B cell (primary cell): ENCODE data around the gene MPLKIP. TPM values are rescaled to one million over a fixed set of nuclear protein-coding genes. Genes with fewer than 3 reads are reported as not detected.

ENCODE experiments used
- ATAC-seq: fragments of 200-7000 bp; cut with Tn5 transposase; one replicate; pipeline ENCODE4 v1.10.0; 2021; ENCODE audit warnings: low read depth, mild to moderate bottlenecking, moderate number of reproducible peaks, moderate library complexity
- CTCF ChIA-PET: fragments of 350-600 bp; sonication (Branson Sonifier 250); formaldehyde crosslinking; loops from one replicate; lab custom pipeline; 2021; ENCODE audit warnings: antibody characterized with exemption, inconsistent platforms; lab: Charles Lee
- POLR2A ChIA-PET: fragments of 350-600 bp; sonication (Branson Sonifier 250); formaldehyde crosslinking; loops from one replicate; lab custom pipeline; 2021; ENCODE audit warnings: antibody characterized with exemption; lab: Charles Lee
- DNase-seq: peaks from one replicate; pipeline ENCODE4 v3.0.0; 2013
- H2AFZ ChIP-seq: 2 replicates; pipeline ENCODE4 v1.6.1; 2012; ENCODE audit warnings: mild to moderate bottlenecking, low read depth, low read length; ENCODE audit not compliant: insufficient read depth, poor library complexity, severe bottlenecking
- H3K27ac ChIP-seq, 2 donors: 1 replicate in 1 of 2; 2 replicates in 1 of 2; pipeline ENCODE4 v1.5.1; 2012 to 2013; ENCODE audit warnings: low read length in 2 of 2, mild to moderate bottlenecking in 2 of 2, moderate library complexity in 1 of 2
- H3K27me3 ChIP-seq, 4 experiments: fragments of 200-600 bp in 1 of 4; sonication (generic) in 1 of 4; replicated peaks in 1 of 4; 1 replicate in 2 of 4; 2 replicates in 2 of 4; pipeline versions ENCODE4 v1.6.1 to v1.7.0; 2013 to 2016; ENCODE audit warnings: low read length in 3 of 4, mild to moderate bottlenecking in 2 of 4, mixed read lengths in 1 of 4, moderate library complexity in 1 of 4; ENCODE audit not compliant: insufficient read depth in 4 of 4, control insufficient read depth in 3 of 4; ENCODE audit errors: control extremely low read depth in 1 of 4
- H3K36me3 ChIP-seq, 2 experiments: replicated peaks in 1 of 2; 1 replicate in 1 of 2; 2 replicates in 1 of 2; pipeline versions ENCODE4 v1.6.1 to v1.7.1; 2013; ENCODE audit warnings: low read length in 1 of 2; ENCODE audit not compliant: insufficient read depth in 2 of 2, control insufficient read depth in 1 of 2; ENCODE audit errors: control extremely low read depth in 1 of 2, extremely low read depth in 1 of 2
- H3K4me1 ChIP-seq, 2 donors: fragments of 200-600 bp in 1 of 2; sonication (generic) in 1 of 2; 1 replicate in 1 of 2; 2 replicates in 1 of 2; pipeline versions ENCODE4 v1.5.1 to v1.6.1; 2013 to 2017; ENCODE audit warnings: low read length in 2 of 2; ENCODE audit not compliant: control insufficient read depth in 2 of 2, insufficient read depth in 2 of 2
- H3K4me2 ChIP-seq: replicated peaks from 2 replicates; pipeline ENCODE3; 2012; ENCODE audit warnings: mild to moderate bottlenecking, low read depth, low read length; ENCODE audit not compliant: poor library complexity, severe bottlenecking
- H3K4me3 ChIP-seq, 5 experiments: fragments of 200-600 bp in 1 of 5; sonication (generic) in 1 of 5; 1 replicate in 3 of 5; 2 replicates in 2 of 5; pipeline versions ENCODE4 v1.5.1 to v1.7.0; 2011 to 2016; ENCODE audit warnings: low read length in 4 of 5, mild to moderate bottlenecking in 4 of 5, low read depth in 2 of 5, control low read depth in 1 of 5, moderate library complexity in 1 of 5; ENCODE audit not compliant: insufficient read depth in 1 of 5; ENCODE audit errors: control extremely low read depth in 1 of 5, extremely low read depth in 1 of 5
- H3K79me2 ChIP-seq: fragments of 200-600 bp; sonication (generic); one replicate; pipeline ENCODE4 v1.6.0; 2016; ENCODE audit warnings: low read length; ENCODE audit not compliant: control insufficient read depth, insufficient read depth
- H3K9ac ChIP-seq: fragments of 200-600 bp; sonication (generic); 2 replicates; pipeline ENCODE4 v1.6.1; 2017; ENCODE audit warnings: mild to moderate bottlenecking, low read length, moderate library complexity
- H3K9me3 ChIP-seq, 3 donors: one replicate each; pipeline versions ENCODE4 v1.6.1 to v1.7.1; 2013; ENCODE audit warnings: low read length in 2 of 3; ENCODE audit not compliant: control insufficient read depth in 2 of 3, insufficient read depth in 1 of 3; ENCODE audit errors: control extremely low read depth in 1 of 3
- H4K20me1 ChIP-seq: 2 replicates; pipeline ENCODE4 v1.6.0; 2012; ENCODE audit warnings: mild to moderate bottlenecking, low read length; ENCODE audit not compliant: insufficient read depth, control insufficient read depth, poor library complexity, severe bottlenecking
- H3K27ac Mint-ChIP-seq: one replicate; pipeline ENCODE4 v1.8.0; 2021; ENCODE audit warnings: mixed read lengths
- H3K27me3 Mint-ChIP-seq: one replicate; pipeline ENCODE4 v1.8.0; 2021; ENCODE audit warnings: mixed read lengths
- H3K4me1 Mint-ChIP-seq: one replicate; pipeline ENCODE4 v1.8.0; 2021; ENCODE audit warnings: mixed read lengths
- H3K4me3 Mint-ChIP-seq: one replicate; pipeline ENCODE4 v1.8.0; 2021; ENCODE audit warnings: mixed read lengths
- H3K9me3 Mint-ChIP-seq: one replicate; pipeline ENCODE4 v1.8.0; 2022; ENCODE audit warnings: mixed read lengths; ENCODE audit not compliant: insufficient read depth
- CTCF ChIP-seq: fragments of 200-600 bp; IDR thresholded peaks from one replicate; pipeline ENCODE4 v1.8.0; 2022; ENCODE audit warnings: antibody characterized with exemption, mild to moderate bottlenecking
- EZH2 ChIP-seq: IDR thresholded peaks from 2 replicates; pipeline ENCODE4 v1.6.1; 2012; ENCODE audit warnings: borderline replicate concordance, low read depth, mild to moderate bottlenecking, moderate library complexity, low read length; ENCODE audit not compliant: insufficient read depth, poor library complexity, severe bottlenecking
- WGBS: methylation state at CpG from one replicate; pipeline ENCODE4 v1.1.5; 2013; ENCODE audit warnings: missing lambda C conversion rate; ENCODE audit not compliant: insufficient coverage; 5-methylcytosine and 5-hydroxymethylcytosine counted together
- intact Hi-C: fragments of 100-400 bp; cut with micrococcal nuclease; formaldehyde crosslinking; loops from one replicate; pipeline ENCODE4 v1.10.0; 2022
- polyA plus RNA-seq: library from polyadenylated mRNA; depleted of rRNA; stranded (reverse); fragments of >200 nt; gene quantifications from 2 replicates; pipeline ENCODE4 v1.2.3, GENCODE V29; 2012
- total RNA-seq, 2 donors: library from RNA; stranded (reverse); fragments of 120-200 nt in 1 of 2; gene quantifications; 1 replicate in 1 of 2; 2 replicates in 1 of 2; pipeline versions ENCODE4 v1.2.3 to v1.2.4, GENCODE V29; 2013 to 2022

MPLKIP gene
- total and polyA plus RNA-seq, 2 donors (not counting 1 experiment from before 2014, with no cell fraction given): 23.2 to 34.1 TPM

- 90% methylated on average over 2 of the region's 4 CpGs for WGBS
- no peak for DNase-seq
- Mint-ChIP-seq H3K9me3 (no peaks in the 10 kb centered on the region), H3K4me3 (no peak overlapping the region), H3K27ac (no peak overlapping the region), H3K4me1 (no peaks in the 10 kb centered on the region), H3K27me3 (peaks cover 3% of the 10 kb centered on the region)
- no peak overlapping the region for H3K9ac ChIP-seq
- no peaks in the 10 kb centered on the region for H3K9me3 ChIP-seq
- no peak overlapping the region for H3K4me3 ChIP-seq
- no peaks in the 10 kb centered on the region for H3K4me1 ChIP-seq
- H3K4me2 ChIP-seq: no peak overlapping the region
- no peaks in the 10 kb centered on the region for H3K36me3 ChIP-seq
- H2AFZ ChIP-seq: no peak overlapping the region
- no peaks in the 10 kb centered on the region for H3K79me2 ChIP-seq
- no peak overlapping the region for H3K27ac ChIP-seq
- H4K20me1 ChIP-seq: no peaks in the 10 kb centered on the region
- intact Hi-C loops: no loop called here
- H3K27me3 ChIP-seq: no peaks in the 10 kb centered on the region
- CTCF ChIA-PET: interaction anchor here (0.7 kb wide), 1 partner anchor 409 kb away, joined by 3 read pairs; no protein-coding TSS in a partner anchor
- no peak for ATAC-seq
- POLR2A ChIA-PET: no interaction called here
- no peak for TF ChIP-seq CTCF
- no peak for TF ChIP-seq EZH2
Observed at GRCh38 chr7:40156988-40157387, 22.6 kb upstream of the MPLKIP start.

GRCh38 chr7:40151504-40151903 lies 17.1 kb upstream of the MPLKIP start:
- WGBS: 71% methylated on average over 1 of the region's 1 CpG
- Mint-ChIP-seq H3K4me3 (no peak overlapping the region), H3K9me3 (no peaks in the 10 kb centered on the region), H3K27ac (no peak overlapping the region), H3K27me3 (peaks cover 9% of the 10 kb centered on the region), H3K4me1 (no peaks in the 10 kb centered on the region)
- peaks cover 0 to under 1% (median 0%) of the 10 kb centered on the region in 3 donors for H3K9me3 ChIP-seq
- no peaks in the 10 kb centered on the region for H3K36me3 ChIP-seq
- H3K79me2 ChIP-seq: no peaks in the 10 kb centered on the region
- no peak overlapping the region for H3K4me2 ChIP-seq
- H3K27me3 ChIP-seq: no peaks in the 10 kb centered on the region
- no peak for TF ChIP-seq CTCF
- no peak for TF ChIP-seq EZH2
- H4K20me1 ChIP-seq: no peaks in the 10 kb centered on the region
- H3K9ac ChIP-seq: no peak overlapping the region
- no peak overlapping the region for H3K4me3 ChIP-seq
- CTCF ChIA-PET: interaction anchor here (1.9 kb wide), 1 partner anchor 17 kb away, joined by 4 read pairs; the partner anchor contains the start of genes MPLKIP and SUGCT
- DNase-seq: no peak
- no peak for ATAC-seq
- H3K27ac ChIP-seq: no peak overlapping the region
- no peaks in the 10 kb centered on the region for H3K4me1 ChIP-seq
- intact Hi-C loops: no loop called here
- H2AFZ ChIP-seq: no peak overlapping the region
- POLR2A ChIA-PET: no interaction called here
